Uterus (tissue), 4 donors: Measurements from ENCODE around the gene ATP8A2. TPM values are rescaled to one million over a fixed set of nuclear protein-coding genes. Genes with fewer than 3 reads are reported as not detected.

ENCODE experiments used
- DNase-seq, 2 donors: peaks; one replicate each; pipeline ENCODE4 v3.0.0-alpha.2; 2019 to 2020
- H3K27ac ChIP-seq, 2 donors: fragments of 200-600 bp; sonication (generic); 1 replicate in 1 of 2; 2 replicates in 1 of 2; pipeline ENCODE4 v1.5.1; 2016 to 2018
- H3K27me3 ChIP-seq, 2 donors: fragments of 200-600 bp; sonication (generic); one replicate each; pipeline ENCODE4 v1.5.1; 2018 to 2019; ENCODE audit warnings: control low read depth in 1 of 2
- H3K36me3 ChIP-seq, 2 donors: fragments of 200-600 bp; sonication (generic); one replicate each; pipeline ENCODE4 v1.5.1; 2019; ENCODE audit warnings: control low read depth in 1 of 2
- H3K4me1 ChIP-seq, 2 donors: fragments of 200-600 bp; sonication (generic); one replicate each; pipeline ENCODE4 v1.5.1; 2018 to 2019; ENCODE audit warnings: control low read depth in 1 of 2
- H3K4me3 ChIP-seq, 2 donors: fragments of 200-600 bp; sonication (generic); 1 replicate in 1 of 2; 2 replicates in 1 of 2; pipeline ENCODE4 v1.5.1; 2018 to 2019; ENCODE audit warnings: mild to moderate bottlenecking in 1 of 2
- H3K9me3 ChIP-seq, 2 donors: fragments of 200-600 bp; sonication (generic); one replicate each; pipeline ENCODE4 v1.5.1; 2019; ENCODE audit warnings: control low read depth in 1 of 2
- CTCF ChIP-seq, 4 experiments: fragments of 200-600 bp in 2 of 4; fragments of 450-650 bp in 2 of 4; sonication (generic) in 2 of 4; IDR thresholded peaks; one replicate each; pipeline ENCODE4 v1.5.1; 2016 to 2019; ENCODE audit warnings: antibody characterized with exemption in 4 of 4, mild to moderate bottlenecking in 2 of 4, moderate library complexity in 1 of 4
- POLR2A ChIP-seq, 2 donors: fragments of 450-650 bp; IDR thresholded peaks; one replicate each; pipeline ENCODE4 v1.6.1; 2016; ENCODE audit warnings: antibody characterized with exemption in 2 of 2, mild to moderate bottlenecking in 1 of 2, moderate library complexity in 1 of 2
- intact Hi-C: fragments of 100-400 bp; cut with DNase I; formaldehyde crosslinking; loops from one replicate; pipeline ENCODE4 v1.15.1; 2023; ENCODE audit warnings: low total_unique reads
- total RNA-seq, 4 donors: library from RNA; depleted of rRNA in 3 of 4; stranded (reverse); fragments of >200 nt in 3 of 4; gene quantifications; one replicate each; pipeline versions ENCODE4 v1.1.0 to v1.2.4, GENCODE V29; 2014 to 2023
- donor health status: DM: yes; HTN: yes; CAD: no.

ATP8A2 gene
- total RNA-seq, 4 donors from 2014 or later = 0.64 to 21.4 TPM; not detected in 2

GRCh38 chr13:25987987-25988386, 616.2 kb downstream of the ATP8A2 start:
- intact Hi-C loops = no loop called here
- no peak for DNase-seq
- no peak for TF ChIP-seq POLR2A (IDR thresholded peaks at IDR 0.05)
- TF ChIP-seq CTCF (IDR thresholded peaks at IDR 0.05) = no peak
- Histone ChIP-seq H3K4me3 (no peak overlapping the region), H3K27me3 (no peaks in the 10 kb centered on the region), H3K4me1 (no peaks in the 10 kb centered on the region), H3K27ac (no peak overlapping the region), H3K9me3 (no peaks in the 10 kb centered on the region), H3K36me3 (no peaks in the 10 kb centered on the region)

- H3K27me3 ChIP-seq = no peaks in the 10 kb centered on the region
- no peaks in the 10 kb centered on the region for H3K9me3 ChIP-seq
- H3K4me1 ChIP-seq = no peaks in the 10 kb centered on the region
- no peak for DNase-seq
- H3K27ac ChIP-seq = no peak overlapping the region
- no peaks in the 10 kb centered on the region for H3K36me3 ChIP-seq
- no peak for TF ChIP-seq POLR2A (IDR thresholded peaks at IDR 0.05)
- TF ChIP-seq CTCF (IDR thresholded peaks at IDR 0.05) = no peak
- intact Hi-C loops = no loop called here
- no peak overlapping the region for H3K4me3 ChIP-seq
Measured at GRCh38 chr13:25988661-25989060, 616.9 kb downstream of the ATP8A2 start.

- H3K9me3 ChIP-seq = no peaks in the 10 kb centered on the region
- no peaks in the 10 kb centered on the region for H3K36me3 ChIP-seq
- no peak overlapping the region for H3K4me3 ChIP-seq
- DNase-seq = no peak
- TF ChIP-seq CTCF (IDR thresholded peaks at IDR 0.05) = no peak
- no peak for TF ChIP-seq POLR2A (IDR thresholded peaks at IDR 0.05)
- H3K27me3 ChIP-seq = no peaks in the 10 kb centered on the region
- intact Hi-C loops = no loop called here
- no peak overlapping the region for H3K27ac ChIP-seq
- no peaks in the 10 kb centered on the region for H3K4me1 ChIP-seq
Measured at GRCh38 chr13:25990801-25991200, 619.0 kb downstream of the ATP8A2 start.

- H3K36me3 ChIP-seq = no peaks in the 10 kb centered on the region
- TF ChIP-seq CTCF (IDR thresholded peaks at IDR 0.05) (no peak), POLR2A (IDR thresholded peaks at IDR 0.05) (no peak)
- H3K27me3 ChIP-seq = no peaks in the 10 kb centered on the region
- no peak for DNase-seq
- intact Hi-C loops = no loop called here
- H3K9me3 ChIP-seq = peaks cover 0 to 4% of the 10 kb centered on the region in 2 donors
- no peak overlapping the region for H3K4me3 ChIP-seq
- no peaks in the 10 kb centered on the region for H3K4me1 ChIP-seq
- H3K27ac ChIP-seq = no peak overlapping the region
Measured at GRCh38 chr13:25992076-25992475, 620.3 kb downstream of the ATP8A2 start.

- Histone ChIP-seq H3K9me3 (no peaks in the 10 kb centered on the region), H3K4me1 (no peaks in the 10 kb centered on the region), H3K27ac (no peak overlapping the region), H3K27me3 (no peaks in the 10 kb centered on the region), H3K36me3 (no peaks in the 10 kb centered on the region), H3K4me3 (no peak overlapping the region)
- intact Hi-C loops = no loop called here
- no peak for DNase-seq
- TF ChIP-seq CTCF (IDR thresholded peaks at IDR 0.05) (no peak), POLR2A (IDR thresholded peaks at IDR 0.05) (no peak)
Measured at GRCh38 chr13:26007261-26008125, 635.7 kb downstream of the ATP8A2 start.
